Fibroblast of the aortic adventitia (primary cell): ENCODE measurements around the gene TRIM72. TPM values are rescaled to one million over a fixed set of nuclear protein-coding genes. Genes with fewer than 3 reads are reported as not detected.

Source experiments
- DNase-seq: peaks from one replicate; pipeline ENCODE4 v3.0.0-alpha.2; 2010; ENCODE audit warnings: low read depth
- H3K4me3 ChIP-seq: 2 replicates; pipeline ENCODE4 v1.5.1; 2011; ENCODE audit warnings: low read depth, mild to moderate bottlenecking, control low read depth, low read length, moderate library complexity
- total RNA-seq: library from RNA; depleted of rRNA; stranded (reverse); fragments of >200 nt; gene quantifications from 2 replicates; pipeline ENCODE4 v1.2.3, GENCODE V29; 2012; ENCODE audit warnings: low replicate concordance
- TF ChIP-seq, protein P1 (sequence below): IDR thresholded peaks from 2 replicates; pipeline ENCODE4 v1.5.1; 2011; ENCODE audit warnings: mild to moderate bottlenecking, low read length, control low read depth, inconsistent platforms; ENCODE audit not compliant: insufficient read depth

Gene TRIM72
- total RNA-seq, 1 donor: not detected

DNA sequence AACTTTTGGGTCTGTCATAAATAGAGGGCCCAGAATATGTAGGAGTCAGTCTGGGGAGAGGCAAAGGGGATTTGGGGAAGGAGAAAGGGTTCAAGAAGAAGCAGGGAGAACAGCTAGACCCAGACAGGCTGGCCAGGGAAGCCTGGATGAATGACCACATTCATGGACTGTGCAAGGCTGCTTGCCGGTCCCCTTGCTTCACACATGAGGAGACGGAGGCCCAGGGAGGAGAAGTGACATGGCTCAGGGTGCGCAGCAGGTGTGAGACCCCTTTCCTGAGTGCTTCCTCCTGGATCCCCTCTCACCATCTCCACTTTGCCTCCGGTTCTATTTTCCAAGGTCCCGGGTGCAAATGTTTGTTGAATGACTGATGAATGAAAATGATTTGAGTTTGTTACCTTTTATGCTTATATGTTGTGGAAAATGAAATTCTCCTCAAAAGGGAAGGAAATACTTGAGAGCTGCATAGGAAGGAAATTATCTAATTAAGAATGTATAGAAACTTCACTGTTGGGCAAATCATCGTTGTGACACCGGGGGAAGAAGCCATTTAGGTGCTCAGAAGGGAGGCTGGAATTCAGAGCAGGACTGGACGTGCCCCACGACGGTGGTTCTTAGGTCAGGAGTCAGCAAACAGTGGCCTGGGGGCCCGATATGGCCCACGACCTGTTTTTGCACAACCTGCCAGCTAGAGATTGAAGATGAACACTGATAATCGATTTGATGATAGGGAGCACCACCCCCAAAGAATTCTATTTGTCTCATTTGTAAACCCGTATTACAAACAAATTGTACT lies 46.4 kb downstream of the TRIM72 start:
- H3K4me3 ChIP-seq: no peak overlapping the region
- DNase-seq: no peak
- TF ChIP-seq, protein P1, sequence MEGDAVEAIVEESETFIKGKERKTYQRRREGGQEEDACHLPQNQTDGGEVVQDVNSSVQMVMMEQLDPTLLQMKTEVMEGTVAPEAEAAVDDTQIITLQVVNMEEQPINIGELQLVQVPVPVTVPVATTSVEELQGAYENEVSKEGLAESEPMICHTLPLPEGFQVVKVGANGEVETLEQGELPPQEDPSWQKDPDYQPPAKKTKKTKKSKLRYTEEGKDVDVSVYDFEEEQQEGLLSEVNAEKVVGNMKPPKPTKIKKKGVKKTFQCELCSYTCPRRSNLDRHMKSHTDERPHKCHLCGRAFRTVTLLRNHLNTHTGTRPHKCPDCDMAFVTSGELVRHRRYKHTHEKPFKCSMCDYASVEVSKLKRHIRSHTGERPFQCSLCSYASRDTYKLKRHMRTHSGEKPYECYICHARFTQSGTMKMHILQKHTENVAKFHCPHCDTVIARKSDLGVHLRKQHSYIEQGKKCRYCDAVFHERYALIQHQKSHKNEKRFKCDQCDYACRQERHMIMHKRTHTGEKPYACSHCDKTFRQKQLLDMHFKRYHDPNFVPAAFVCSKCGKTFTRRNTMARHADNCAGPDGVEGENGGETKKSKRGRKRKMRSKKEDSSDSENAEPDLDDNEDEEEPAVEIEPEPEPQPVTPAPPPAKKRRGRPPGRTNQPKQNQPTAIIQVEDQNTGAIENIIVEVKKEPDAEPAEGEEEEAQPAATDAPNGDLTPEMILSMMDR: no peak

DNA sequence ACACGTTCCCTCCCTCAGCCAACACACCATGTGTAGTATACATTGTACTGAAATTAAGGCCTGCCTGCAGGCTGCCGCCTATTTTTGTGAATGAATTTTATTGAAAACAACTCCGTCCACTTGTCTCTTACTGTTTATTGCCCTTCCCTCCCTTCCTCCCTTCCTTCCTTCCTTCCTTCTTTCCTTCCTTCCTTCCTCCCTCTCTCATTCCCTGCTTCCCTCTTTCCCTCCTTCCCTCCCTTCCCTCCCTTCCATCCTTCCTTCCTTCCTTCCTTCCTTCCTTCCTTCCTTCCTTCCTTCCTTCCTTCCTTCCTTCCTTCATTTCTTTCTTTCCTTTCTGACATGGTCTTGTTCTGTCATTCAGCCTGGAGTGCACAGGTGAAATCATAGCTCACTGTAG lies 48.2 kb downstream of the TRIM72 start:
- no peak for DNase-seq
- H3K4me3 ChIP-seq: no peak overlapping the region
- TF ChIP-seq, protein P1: no peak

GRCh38 chr16:31265329-31266245 lies 51.7 kb downstream of the TRIM72 start:
- H3K4me3 ChIP-seq: no peak overlapping the region
- peak; percentile 10 for DNase-seq
- TF ChIP-seq, protein P1: no peak

GRCh38 chr16:31267332-31268032 lies 53.6 kb downstream of the TRIM72 start:
- DNase-seq: no peak
- no peak overlapping the region for H3K4me3 ChIP-seq
- TF ChIP-seq, protein P1: no peak

GRCh38 chr16:31268033-31268365 lies 54.1 kb downstream of the TRIM72 start:
- H3K4me3 ChIP-seq: no peak overlapping the region
- no peak for DNase-seq
- TF ChIP-seq, protein P1: no peak

- DNase-seq: no peak
- no peak overlapping the region for H3K4me3 ChIP-seq
- TF ChIP-seq, protein P1: no peak
These were observed 55.0 kb downstream of the TRIM72 start for GRCh38 chr16:31268891-31269290.
